Smooth muscle cell (in vitro differentiated cells): ENCODE results near the gene TRPC1. TPM values are rescaled to one million over a fixed set of nuclear protein-coding genes. Genes with fewer than 3 reads are reported as not detected.

ENCODE experiments used
- DNase-seq: peaks from one replicate; lab custom pipeline; 2025; ENCODE audit not compliant: unreplicated experiment; lab: John Stamatoyannopoulos, UW
- H2AFZ ChIP-seq: fragments of 200-600 bp; sonication (generic); 2 replicates; pipeline ENCODE4 v1.6.0; 2016; ENCODE audit warnings: antibody characterized with exemption, low read depth, mild to moderate bottlenecking
- H3F3A ChIP-seq: fragments of 200-600 bp; sonication (generic); 2 replicates; pipeline ENCODE4 v1.6.0; 2017; ENCODE audit warnings: antibody characterized with exemption, low read depth
- H3K27ac ChIP-seq: fragments of 200-600 bp; sonication (generic); 2 replicates; pipeline ENCODE4 v1.5.1; 2016; ENCODE audit warnings: low read depth, mild to moderate bottlenecking
- H3K27me3 ChIP-seq: fragments of 200-600 bp; sonication (generic); 2 replicates; pipeline ENCODE4 v1.6.1; 2016; ENCODE audit warnings: low read depth, mild to moderate bottlenecking
- H3K36me3 ChIP-seq: fragments of 200-600 bp; sonication (generic); 2 replicates; pipeline ENCODE4 v1.5.1; 2016; ENCODE audit warnings: low read depth
- H3K4me1 ChIP-seq: fragments of 200-600 bp; sonication (generic); 2 replicates; pipeline ENCODE4 v1.5.1; 2016; ENCODE audit warnings: low read depth
- H3K4me2 ChIP-seq: fragments of 200-600 bp; sonication (generic); 2 replicates; pipeline ENCODE4 v1.6.0; 2016; ENCODE audit warnings: mild to moderate bottlenecking
- H3K4me3 ChIP-seq: fragments of 200-600 bp; sonication (generic); 2 replicates; pipeline ENCODE4 v1.5.1; 2016; ENCODE audit warnings: mild to moderate bottlenecking
- H3K79me2 ChIP-seq: fragments of 200-600 bp; sonication (generic); 2 replicates; pipeline ENCODE4 v1.6.0; 2016; ENCODE audit warnings: low read depth, mild to moderate bottlenecking
- H3K9ac ChIP-seq: fragments of 200-600 bp; sonication (generic); 2 replicates; pipeline ENCODE4 v1.6.0; 2016; ENCODE audit warnings: low read depth
- H3K9me3 ChIP-seq: fragments of 200-600 bp; sonication (generic); replicated peaks from 2 replicates; pipeline ENCODE4 v1.5.1; 2016; ENCODE audit warnings: low read depth
- H4K20me1 ChIP-seq: fragments of 200-600 bp; sonication (generic); 2 replicates; pipeline ENCODE4 v1.6.0; 2016; ENCODE audit warnings: low read depth
- WGBS: methylation state at CpG from one replicate; pipeline ENCODE4 v1.1.7; 2016; ENCODE audit warnings: low lambda C conversion rate; 5-methylcytosine and 5-hydroxymethylcytosine counted together
- polyA plus RNA-seq: library from polyadenylated mRNA; unstranded; fragments of >200 nt; fragmentation: Nextera tagmentation; extraction: Ambion mirVana; gene quantifications from 2 replicates; pipeline ENCODE4 v1.2.1, GENCODE V29; 2016
- total RNA-seq: library from RNA; depleted of rRNA; stranded (reverse); fragments of >200 nt; gene quantifications from 2 replicates; pipeline ENCODE4 v1.2.3, GENCODE V29; 2014
- TF ChIP-seq, protein P1 (sequence below): fragments of 200-600 bp; sonication (generic); IDR thresholded peaks from 2 replicates; pipeline ENCODE4 v1.5.1; 2017; ENCODE audit warnings: borderline replicate concordance, mild to moderate bottlenecking, antibody characterized with exemption; ENCODE audit not compliant: insufficient read depth, poor library complexity, severe bottlenecking

Gene TRPC1
- total RNA-seq (26.8 and 36.5 TPM in 2 replicates), polyA plus RNA-seq (3.5 and 6.2 TPM in 2 replicates)

DNA sequence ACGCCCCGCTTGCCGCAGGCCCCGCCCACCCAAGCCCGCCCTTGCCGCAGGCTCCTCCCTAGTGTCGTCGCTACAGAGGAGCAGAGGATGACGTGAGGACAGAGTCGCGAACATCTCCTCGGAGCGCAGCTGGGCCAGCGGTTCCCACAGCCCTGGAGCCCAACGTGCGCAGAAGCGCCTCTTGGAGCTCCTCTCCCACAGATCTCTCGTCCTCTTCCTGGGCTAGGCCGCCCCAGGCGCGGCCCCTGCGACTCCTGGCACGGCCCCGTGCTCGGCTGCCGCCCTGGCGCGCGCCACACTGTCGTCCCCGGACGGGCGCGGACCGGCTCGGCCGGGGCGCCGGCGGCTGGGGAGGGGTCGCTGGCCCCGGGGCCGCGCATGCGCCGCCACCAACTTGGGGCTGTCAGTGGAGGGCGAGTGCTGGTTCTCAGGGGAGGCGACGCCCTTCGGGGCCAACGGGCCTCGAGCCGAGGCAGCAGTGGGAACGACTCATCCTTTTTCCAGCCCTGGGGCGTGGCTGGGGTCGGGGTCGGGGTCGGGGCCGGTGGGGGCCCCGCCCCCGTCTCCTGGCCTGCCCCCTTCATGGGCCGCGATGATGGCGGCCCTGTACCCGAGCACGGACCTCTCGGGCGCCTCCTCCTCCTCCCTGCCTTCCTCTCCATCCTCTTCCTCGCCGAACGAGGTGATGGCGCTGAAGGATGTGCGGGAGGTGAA lies at the start of gene TRPC1:
TRPC1 (plus strand) TSS at position 67 of the 714 bp plus-strand sequence; CDS start at position 593, 526 bp downstream.
- Histone ChIP-seq H3K9ac (peak within 1 kb of the TSS; percentile 60), H3K4me1 (peaks cover 15% of the 10 kb centered on the region), H3K9me3 (no peaks in the 10 kb centered on the region), H2AFZ (peak within 1 kb of the TSS; percentile 58), H3K4me2 (peak within 1 kb of the TSS; percentile 88), H4K20me1 (no peaks in the 10 kb centered on the region), H3K36me3 (no peaks in the 10 kb centered on the region), H3K4me3 (peak within 1 kb of the TSS; percentile 66), H3K27ac (peak within 1 kb of the TSS; percentile 67), H3K27me3 (no peaks in the 10 kb centered on the region), H3F3A (no peaks in the 10 kb centered on the region), H3K79me2 (peaks cover 31% of the 10 kb centered on the region)
- DNase-seq, result peak; percentile 54
- WGBS, result 2% methylated on average over 54 of the region's 73 CpGs
- TF ChIP-seq, protein P1, sequence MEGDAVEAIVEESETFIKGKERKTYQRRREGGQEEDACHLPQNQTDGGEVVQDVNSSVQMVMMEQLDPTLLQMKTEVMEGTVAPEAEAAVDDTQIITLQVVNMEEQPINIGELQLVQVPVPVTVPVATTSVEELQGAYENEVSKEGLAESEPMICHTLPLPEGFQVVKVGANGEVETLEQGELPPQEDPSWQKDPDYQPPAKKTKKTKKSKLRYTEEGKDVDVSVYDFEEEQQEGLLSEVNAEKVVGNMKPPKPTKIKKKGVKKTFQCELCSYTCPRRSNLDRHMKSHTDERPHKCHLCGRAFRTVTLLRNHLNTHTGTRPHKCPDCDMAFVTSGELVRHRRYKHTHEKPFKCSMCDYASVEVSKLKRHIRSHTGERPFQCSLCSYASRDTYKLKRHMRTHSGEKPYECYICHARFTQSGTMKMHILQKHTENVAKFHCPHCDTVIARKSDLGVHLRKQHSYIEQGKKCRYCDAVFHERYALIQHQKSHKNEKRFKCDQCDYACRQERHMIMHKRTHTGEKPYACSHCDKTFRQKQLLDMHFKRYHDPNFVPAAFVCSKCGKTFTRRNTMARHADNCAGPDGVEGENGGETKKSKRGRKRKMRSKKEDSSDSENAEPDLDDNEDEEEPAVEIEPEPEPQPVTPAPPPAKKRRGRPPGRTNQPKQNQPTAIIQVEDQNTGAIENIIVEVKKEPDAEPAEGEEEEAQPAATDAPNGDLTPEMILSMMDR, result no peak

DNA sequence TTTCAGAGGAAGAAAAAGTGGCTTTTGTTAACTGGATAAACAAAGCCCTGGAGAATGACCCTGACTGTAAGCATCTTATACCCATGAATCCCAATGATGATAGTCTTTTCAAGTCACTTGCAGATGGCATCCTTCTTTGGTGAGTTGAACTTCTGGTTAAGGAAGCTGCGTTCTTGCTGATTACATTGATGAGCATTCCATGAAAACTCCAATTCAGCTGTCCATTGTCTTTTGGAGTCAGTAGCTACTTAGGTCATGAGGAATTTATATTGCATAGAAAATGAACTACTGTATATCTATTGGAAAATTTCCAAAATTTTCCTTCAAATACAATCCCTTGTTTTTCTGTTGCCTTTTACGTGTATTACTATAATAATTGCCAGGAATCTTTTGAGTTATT lies 47.7 kb upstream of the TRPC1 start:
- no peaks in the 10 kb centered on the region for H4K20me1 ChIP-seq
- H3K36me3 ChIP-seq, result no peaks in the 10 kb centered on the region
- H3K27ac ChIP-seq, result no peak overlapping the region
- H3K4me1 ChIP-seq, result no peaks in the 10 kb centered on the region
- WGBS, result 98% methylated on average over 2 of the region's 2 CpGs
- TF ChIP-seq, protein P1, result no peak
- DNase-seq, result no peak
- H3K4me2 ChIP-seq, result no peak overlapping the region
- H3F3A ChIP-seq, result no peaks in the 10 kb centered on the region
- H3K4me3 ChIP-seq, result no peak overlapping the region
- no peak overlapping the region for H3K9ac ChIP-seq
- H3K9me3 ChIP-seq, result no peaks in the 10 kb centered on the region
- no peaks in the 10 kb centered on the region for H3K79me2 ChIP-seq
- peaks cover 9% of the 10 kb centered on the region for H3K27me3 ChIP-seq
- H2AFZ ChIP-seq, result no peak overlapping the region

DNA sequence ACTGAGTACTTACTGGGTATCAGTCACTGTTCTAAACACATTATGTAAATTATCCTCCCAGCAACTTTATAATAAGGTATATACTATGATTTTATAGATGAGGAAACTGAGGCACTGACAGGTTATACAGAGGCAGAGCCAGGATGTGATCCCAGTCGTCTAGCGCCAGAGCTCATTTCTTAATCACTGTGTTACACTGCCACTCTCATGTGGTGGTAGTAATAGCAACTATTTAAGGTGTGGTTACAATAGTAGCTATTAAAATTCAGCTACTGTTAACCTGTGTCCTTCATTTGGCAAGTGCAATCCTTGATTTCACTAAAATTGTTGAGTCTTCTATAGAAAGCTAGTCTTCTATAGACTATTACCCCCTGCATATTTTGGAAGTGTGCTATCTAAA lies 43.1 kb upstream of the TRPC1 start:
- H3F3A ChIP-seq, result no peaks in the 10 kb centered on the region
- no peak overlapping the region for H3K4me3 ChIP-seq
- no peaks in the 10 kb centered on the region for H4K20me1 ChIP-seq
- H3K36me3 ChIP-seq, result no peaks in the 10 kb centered on the region
- no peak overlapping the region for H3K9ac ChIP-seq
- H3K4me2 ChIP-seq, result no peak overlapping the region
- H3K27ac ChIP-seq, result no peak overlapping the region
- H3K9me3 ChIP-seq, result no peaks in the 10 kb centered on the region
- H3K4me1 ChIP-seq, result no peaks in the 10 kb centered on the region
- no peak overlapping the region for H2AFZ ChIP-seq
- DNase-seq, result no peak
- no peaks in the 10 kb centered on the region for H3K79me2 ChIP-seq
- TF ChIP-seq, protein P1, result no peak
- H3K27me3 ChIP-seq, result no peaks in the 10 kb centered on the region
- WGBS, result 76% methylated on average over 2 of the region's 2 CpGs

DNA sequence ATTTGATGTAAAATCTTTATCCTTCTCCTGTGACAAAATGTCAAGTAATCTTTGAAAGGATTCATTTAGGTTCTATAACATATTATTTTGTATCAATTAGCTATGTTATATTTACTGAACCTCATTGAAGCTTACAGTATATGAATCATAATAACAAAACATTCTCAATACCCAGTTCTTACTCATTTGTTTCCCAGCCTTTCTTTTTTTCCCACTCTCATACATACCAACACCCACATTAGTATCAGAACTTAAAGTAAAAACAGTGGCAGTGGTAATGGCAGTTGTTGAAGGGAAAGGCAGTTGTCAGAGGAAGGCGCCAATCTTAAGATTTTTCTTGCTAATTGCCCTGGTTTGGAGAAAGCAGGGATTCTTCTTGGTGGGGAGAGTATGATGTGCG lies 33.2 kb upstream of the TRPC1 start:
- Histone ChIP-seq H3K9ac (no peak overlapping the region), H3K9me3 (no peaks in the 10 kb centered on the region), H2AFZ (no peak overlapping the region), H4K20me1 (no peaks in the 10 kb centered on the region), H3K36me3 (no peaks in the 10 kb centered on the region), H3K4me1 (no peaks in the 10 kb centered on the region), H3K27ac (no peak overlapping the region), H3K79me2 (no peaks in the 10 kb centered on the region), H3K4me3 (no peak overlapping the region), H3K27me3 (no peaks in the 10 kb centered on the region), H3K4me2 (no peak overlapping the region), H3F3A (no peaks in the 10 kb centered on the region)
- TF ChIP-seq, protein P1, result no peak
- WGBS, result 90% methylated on average over 2 of the region's 2 CpGs
- no peak for DNase-seq
